Large intestine (tissue), 3 donors: ENCODE data around the gene DOK7. TPM values are rescaled to one million over a fixed set of nuclear protein-coding genes. Genes with fewer than 3 reads are reported as not detected.

Source experiments
- DNase-seq, 2 donors: peaks; one replicate each; pipeline versions ENCODE4 v3.0.0 to v3.0.0-alpha.2; 2013
- H3K27ac ChIP-seq: one replicate; pipeline ENCODE4 v1.5.1; 2013; ENCODE audit warnings: low read length
- H3K27me3 ChIP-seq: 2 replicates; pipeline ENCODE4 v1.6.1; 2013; ENCODE audit warnings: low read length; ENCODE audit not compliant: control insufficient read depth, insufficient read depth
- H3K36me3 ChIP-seq: 2 replicates; pipeline ENCODE4 v1.6.1; 2013; ENCODE audit warnings: low read length; ENCODE audit not compliant: control insufficient read depth, insufficient read depth
- H3K4me1 ChIP-seq: one replicate; pipeline ENCODE4 v1.6.1; 2013; ENCODE audit warnings: low read length; ENCODE audit not compliant: control insufficient read depth, insufficient read depth
- H3K4me3 ChIP-seq: one replicate; pipeline ENCODE4 v1.5.1; 2013; ENCODE audit warnings: low read length
- H3K9me3 ChIP-seq: one replicate; pipeline ENCODE4 v1.6.1; 2013; ENCODE audit warnings: mild to moderate bottlenecking, low read depth, low read length, moderate library complexity; ENCODE audit not compliant: control insufficient read depth
- WGBS: methylation state at CpG from one replicate; pipeline ENCODE4 v1.1.5; 2013; ENCODE audit warnings: low lambda C conversion rate; ENCODE audit not compliant: insufficient coverage; 5-methylcytosine and 5-hydroxymethylcytosine counted together
- polyA plus RNA-seq: library from polyadenylated mRNA; unstranded; fragments of 120-200 nt; gene quantifications from one replicate; pipeline ENCODE4 v1.2.1, GENCODE V29; 2013

The DOK7 gene
- polyA plus RNA-seq, 1 donor, result 8.5 TPM

- no peak for DNase-seq
- Histone ChIP-seq H3K27ac (no peak overlapping the region), H3K36me3 (no peaks in the 10 kb centered on the region), H3K9me3 (peaks cover 4% of the 10 kb centered on the region), H3K4me1 (no peaks in the 10 kb centered on the region), H3K4me3 (no peak overlapping the region), H3K27me3 (peaks cover 35% of the 10 kb centered on the region)
- no CpG with 5 or more reads among the region's 43 CpGs for WGBS
These were observed 646 bp downstream of the DOK7 start for GRCh38 chr4:3463556-3464348.

GRCh38 chr4:3464349-3464905 lies 1.3 kb downstream of the DOK7 start:
- WGBS, result no CpG with 5 or more reads among the region's 15 CpGs
- Histone ChIP-seq H3K36me3 (no peaks in the 10 kb centered on the region), H3K4me3 (no peak overlapping the region), H3K27me3 (peaks cover 35% of the 10 kb centered on the region), H3K27ac (no peak overlapping the region), H3K4me1 (no peaks in the 10 kb centered on the region), H3K9me3 (peaks cover 4% of the 10 kb centered on the region)
- DNase-seq, result no peak

- DNase-seq, result no peak
- no peak overlapping the region for H3K27ac ChIP-seq
- no peaks in the 10 kb centered on the region for H3K36me3 ChIP-seq
- WGBS, result no CpG with 5 or more reads among the region's 21 CpGs
- peaks cover 4% of the 10 kb centered on the region for H3K9me3 ChIP-seq
- H3K4me1 ChIP-seq, result no peaks in the 10 kb centered on the region
- H3K4me3 ChIP-seq, result no peak overlapping the region
- H3K27me3 ChIP-seq, result peaks cover 35% of the 10 kb centered on the region
These were observed 2.0 kb downstream of the DOK7 start for GRCh38 chr4:3464911-3465697.

GRCh38 chr4:3465698-3466671 lies 2.9 kb downstream of the DOK7 start:
- H3K27me3 ChIP-seq, result peaks cover 35% of the 10 kb centered on the region
- H3K27ac ChIP-seq, result no peak overlapping the region
- DNase-seq, result no peak
- H3K4me1 ChIP-seq, result no peaks in the 10 kb centered on the region
- no peak overlapping the region for H3K4me3 ChIP-seq
- no CpG with 5 or more reads among the region's 41 CpGs for WGBS
- H3K36me3 ChIP-seq, result no peaks in the 10 kb centered on the region
- H3K9me3 ChIP-seq, result peaks cover 4% of the 10 kb centered on the region

GRCh38 chr4:3466691-3467600 lies 3.8 kb downstream of the DOK7 start:
- Histone ChIP-seq H3K27ac (no peak overlapping the region), H3K27me3 (peaks cover 29% of the 10 kb centered on the region), H3K36me3 (no peaks in the 10 kb centered on the region), H3K4me1 (no peaks in the 10 kb centered on the region), H3K9me3 (peaks cover 4% of the 10 kb centered on the region), H3K4me3 (no peak overlapping the region)
- DNase-seq, result no peak
- WGBS, result no CpG with 5 or more reads among the region's 40 CpGs

GRCh38 chr4:3467601-3468031 lies 4.5 kb downstream of the DOK7 start:
- H3K4me3 ChIP-seq, result no peak overlapping the region
- H3K36me3 ChIP-seq, result no peaks in the 10 kb centered on the region
- H3K9me3 ChIP-seq, result peaks cover 4% of the 10 kb centered on the region
- no peaks in the 10 kb centered on the region for H3K4me1 ChIP-seq
- H3K27me3 ChIP-seq, result peaks cover 24% of the 10 kb centered on the region
- WGBS, result no CpG with 5 or more reads among the region's 15 CpGs
- H3K27ac ChIP-seq, result no peak overlapping the region
- no peak for DNase-seq

GRCh38 chr4:3468154-3468553 lies 5.0 kb downstream of the DOK7 start:
- Histone ChIP-seq H3K36me3 (no peaks in the 10 kb centered on the region), H3K27me3 (peaks cover 21% of the 10 kb centered on the region), H3K9me3 (peaks cover 4% of the 10 kb centered on the region), H3K4me1 (no peaks in the 10 kb centered on the region), H3K4me3 (no peak overlapping the region), H3K27ac (no peak overlapping the region)
- no peak for DNase-seq
- no CpG with 5 or more reads among the region's 10 CpGs for WGBS

- WGBS, result no CpG with 5 or more reads among the region's 11 CpGs
- H3K27ac ChIP-seq, result no peak overlapping the region
- DNase-seq, result no peak
- H3K27me3 ChIP-seq, result peaks cover 17% of the 10 kb centered on the region
- peaks cover 4% of the 10 kb centered on the region for H3K9me3 ChIP-seq
- no peaks in the 10 kb centered on the region for H3K4me1 ChIP-seq
- H3K4me3 ChIP-seq, result no peak overlapping the region
- no peaks in the 10 kb centered on the region for H3K36me3 ChIP-seq
These were observed 5.7 kb downstream of the DOK7 start for GRCh38 chr4:3468804-3469203.
